GM12872 (cell line): ENCODE results near the gene BAZ2A.

Experiments used
- CTCF ChIP-seq: IDR thresholded peaks from 3 replicates; pipeline ENCODE4 v1.5.1; 2011; ENCODE audit warnings: low read depth, mild to moderate bottlenecking, low read length, moderate library complexity; ENCODE audit not compliant: insufficient read depth

Gene BAZ2A

DNA sequence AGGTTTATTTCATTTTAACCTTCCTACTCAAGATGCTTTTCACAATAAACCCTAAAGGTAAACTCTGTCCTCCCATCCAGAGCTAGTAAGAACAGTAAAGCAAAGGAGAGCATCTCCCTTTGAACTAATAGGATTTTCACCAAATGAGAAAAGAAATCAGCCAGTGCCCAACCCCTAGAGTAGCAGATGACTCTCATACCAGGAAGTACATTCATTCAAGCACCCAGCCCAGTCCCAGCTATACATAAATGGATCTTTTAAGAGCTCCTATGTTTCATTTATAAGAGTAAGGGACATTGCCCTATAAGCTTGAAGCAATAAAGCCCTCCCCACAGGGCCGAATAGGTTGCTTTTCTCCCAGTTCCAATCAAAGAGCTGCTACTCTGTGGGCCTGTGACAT, 7.6 kb downstream of the BAZ2A start:
- no peak for TF ChIP-seq CTCF

- no peak for TF ChIP-seq CTCF
These were observed 13.2 kb downstream of the BAZ2A start for GRCh38 chr12:56616925-56617324.

GRCh38 chr12:56616244-56616643, 13.9 kb downstream of the BAZ2A start:
- no peak for TF ChIP-seq CTCF

GRCh38 chr12:56614627-56615026, 15.5 kb downstream of the BAZ2A start:
- no peak for TF ChIP-seq CTCF

DNA sequence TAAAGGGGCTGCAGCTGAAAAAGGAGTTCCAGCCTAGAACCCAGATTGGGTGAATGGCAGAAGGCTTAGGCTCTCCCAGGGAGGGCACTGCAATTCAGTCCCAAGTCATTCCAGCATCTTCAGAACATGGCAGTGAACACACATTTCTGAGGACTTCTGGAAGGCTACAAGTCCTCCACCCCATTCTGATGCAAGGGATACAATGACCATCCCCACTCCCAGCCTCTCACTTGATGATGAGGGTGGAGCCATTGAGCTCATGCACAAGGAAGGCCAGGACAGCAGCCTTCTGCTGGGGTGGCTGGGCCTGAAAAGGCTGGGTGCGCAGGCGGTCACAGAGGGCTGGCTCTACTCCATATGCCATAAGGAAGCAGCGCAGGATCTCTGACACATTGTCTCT, 25.8 kb downstream of the BAZ2A start:
- no peak for TF ChIP-seq CTCF

DNA sequence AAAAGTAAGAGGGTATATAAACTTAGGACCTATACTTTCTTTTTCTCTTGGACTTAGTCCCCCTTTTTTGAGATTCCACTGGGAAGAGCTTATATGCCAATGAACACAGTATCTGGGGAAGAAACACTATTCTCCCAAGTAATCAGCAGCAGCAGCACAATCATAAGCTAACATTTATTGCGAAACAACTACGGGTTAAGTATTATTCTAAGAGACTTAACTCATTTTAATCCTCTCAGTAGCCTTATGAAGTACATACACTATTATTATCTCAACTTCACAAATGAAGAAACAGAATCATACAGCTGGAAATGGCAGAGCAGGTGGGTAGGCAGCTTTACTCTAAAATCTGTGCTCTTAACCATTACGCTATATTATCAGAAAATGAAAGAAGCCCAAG, 27.9 kb downstream of the BAZ2A start:
- TF ChIP-seq CTCF: no peak

- TF ChIP-seq CTCF: peak; percentile 50; the same call in 2 of the 3 replicates
These were observed 28.6 kb downstream of the BAZ2A start for GRCh38 chr12:56601503-56601902.

DNA sequence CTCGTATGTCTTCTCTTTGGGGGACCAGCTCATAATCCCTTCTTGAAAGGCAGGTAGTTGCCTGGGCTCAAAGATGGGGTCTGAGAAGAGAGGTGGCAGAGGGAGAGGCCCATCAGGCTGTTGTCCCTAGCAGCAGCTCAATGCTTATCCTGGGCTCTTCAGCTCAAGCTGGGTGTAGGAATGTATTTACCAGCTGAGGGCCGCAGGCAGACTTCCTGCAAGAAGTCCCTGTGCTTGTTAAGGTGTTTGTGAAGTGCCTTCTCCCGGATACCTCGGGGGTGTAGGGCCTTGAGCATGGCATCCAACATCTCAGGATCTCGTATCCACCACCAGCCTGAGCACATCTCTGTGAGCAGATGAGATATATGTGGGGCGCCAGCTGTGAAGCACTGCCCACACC, 29.4 kb downstream of the BAZ2A start:
- no peak for TF ChIP-seq CTCF
